Psoas muscle (tissue), 8 donors: ENCODE data around the gene ARHGAP8. TPM values are rescaled to one million over a fixed set of nuclear protein-coding genes. Genes with fewer than 3 reads are reported as not detected.

Experiments
- ATAC-seq, 4 donors: fragments of 200-7000 bp; cut with Tn5 transposase; one replicate each; pipeline ENCODE4 v1.9.1; 2020; ENCODE audit warnings: moderate library complexity in 3 of 4, mild to moderate bottlenecking in 2 of 4
- DNase-seq, 2 donors: peaks; one replicate each; pipeline ENCODE4 v3.0.0-alpha.2; 2020
- H3K27ac ChIP-seq: fragments of 200-600 bp; one replicate; pipeline ENCODE4 v1.8.0; 2022
- H3K27me3 ChIP-seq, 3 donors: fragments of 200-600 bp in 1 of 3; one replicate each; pipeline versions ENCODE4 v1.6.1 to v1.8.0; 2013 to 2022; ENCODE audit warnings: low read length in 2 of 3, mild to moderate bottlenecking in 2 of 3, moderate library complexity in 1 of 3; ENCODE audit not compliant: insufficient read depth in 3 of 3
- H3K36me3 ChIP-seq, 2 donors: fragments of 200-600 bp in 1 of 2; one replicate each; pipeline versions ENCODE4 v1.6.1 to v1.8.0; 2013 to 2022; ENCODE audit warnings: low read depth in 1 of 2, mild to moderate bottlenecking in 1 of 2, moderate library complexity in 1 of 2; ENCODE audit not compliant: insufficient read depth in 1 of 2
- H3K4me1 ChIP-seq: fragments of 200-600 bp; one replicate; pipeline ENCODE4 v1.8.0; 2022
- H3K4me3 ChIP-seq: fragments of 200-600 bp; one replicate; pipeline ENCODE4 v1.8.0; 2022; ENCODE audit warnings: mild to moderate bottlenecking
- H3K9me3 ChIP-seq: fragments of 200-600 bp; one replicate; pipeline ENCODE4 v1.8.0; 2022
- CTCF ChIP-seq: fragments of 200-600 bp; IDR thresholded peaks from one replicate; pipeline ENCODE4 v1.8.0; 2022; ENCODE audit warnings: antibody characterized with exemption
- WGBS, 3 donors: extraction: QIAGEN DNeasy Blood & Tissue Kit; methylation state at CpG; one replicate each; pipeline versions ENCODE4 v1.1.6 to v1.1.7; 2013; 5-methylcytosine and 5-hydroxymethylcytosine counted together
- intact Hi-C, 2 donors: fragments of 100-400 bp; cut with DNase I; formaldehyde crosslinking; loops; one replicate each; pipeline versions ENCODE4 v1.11.0 to v1.14.2; 2022
- polyA plus RNA-seq, 3 donors: library from polyadenylated mRNA; stranded (reverse); fragments of 200-250 nt; gene quantifications; one replicate each; pipeline ENCODE4 v1.2.3, GENCODE V29; 2013
- total RNA-seq, 4 donors: library from RNA; stranded (reverse); fragmentation: NEBNext Ultra II Directional in 2 of 4; extraction: Animal tissue kit (Norgen Biotek cat#: 25700) in 2 of 4; gene quantifications; one replicate each; pipeline versions ENCODE4 v1.2.1 to v1.2.4, GENCODE V29; 2021 to 2023
- donor health status: healthy with polysubstance abuse.
- donor health status: DM: no; HTN: no; CAD: no; lungs with moderate emphysema.
- donor health status: Bipolar disorder and iron deficiency.
- donor health status: healthy.
- donor health status: DM: yes; HTN: yes; CAD: no.
- donor health status: DM: no; HTN: no; CAD: no.
- donor health status: DM: no; HTN: no; CAD: no.
- donor health status: DM: yes; HTN: yes; CAD: no.

Gene ARHGAP8
- total and polyA plus RNA-seq, 7 donors = 0.14 TPM; not detected in 6

GRCh38 chr22:44780876-44781449, 28.6 kb downstream of the ARHGAP8 start:
- H3K4me1 ChIP-seq = no peaks in the 10 kb centered on the region
- no peak for TF ChIP-seq CTCF
- H3K36me3 ChIP-seq = no peaks in the 10 kb centered on the region
- H3K4me3 ChIP-seq = no peak overlapping the region
- H3K9me3 ChIP-seq = no peaks in the 10 kb centered on the region
- intact Hi-C loops = no loop called here
- DNase-seq (no peak), ATAC-seq (no peak)
- WGBS, 3 donors = 71 to 77% (median 71%) methylated on average over 17 of the region's 17 CpGs
- H3K27ac ChIP-seq = no peak overlapping the region
- H3K27me3 ChIP-seq = peaks cover 0 to 13% (median 0%) of the 10 kb centered on the region in 3 donors

DNA sequence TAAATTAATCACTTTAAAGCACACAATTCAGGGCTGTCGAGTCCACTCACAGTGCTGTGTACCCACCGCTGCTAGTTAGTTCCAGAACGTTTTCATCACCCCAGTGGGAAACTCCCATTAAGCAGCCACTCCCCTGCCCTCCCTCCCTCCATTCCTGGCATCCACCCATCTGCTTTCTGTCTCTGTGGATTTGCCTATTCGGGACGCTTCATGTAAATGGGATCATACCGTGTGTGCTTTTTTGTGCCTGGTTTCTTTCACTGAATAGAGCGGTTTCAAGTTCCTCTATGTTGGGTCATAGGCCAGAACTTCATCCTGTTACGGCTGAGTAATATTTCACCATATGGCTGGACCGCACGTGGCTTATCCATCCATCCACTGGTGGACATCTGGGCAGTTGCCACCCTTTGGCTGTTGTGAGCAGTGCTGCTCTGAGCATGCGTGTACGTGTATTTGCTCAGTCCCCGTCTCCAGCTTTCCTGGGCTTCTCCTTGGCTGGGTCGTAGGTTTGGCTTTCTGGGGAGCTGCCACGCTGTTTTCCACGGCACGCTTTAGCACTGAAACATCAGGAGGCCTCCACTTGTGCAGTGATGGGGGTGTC, 30.1 kb downstream of the ARHGAP8 start:
- Histone ChIP-seq H3K4me3 (no peak overlapping the region), H3K27me3 (peaks cover 0 to 8% (median 0%) of the 10 kb centered on the region in 3 donors), H3K4me1 (no peaks in the 10 kb centered on the region), H3K9me3 (no peaks in the 10 kb centered on the region), H3K36me3 (no peaks in the 10 kb centered on the region), H3K27ac (no peak overlapping the region)
- ATAC-seq = no peak
- TF ChIP-seq CTCF = no peak
- intact Hi-C loops = no loop called here
- 40 to 49% (median 43%) methylated on average over 17 of the region's 17 CpGs for WGBS, 3 donors
- no peak for DNase-seq

DNA sequence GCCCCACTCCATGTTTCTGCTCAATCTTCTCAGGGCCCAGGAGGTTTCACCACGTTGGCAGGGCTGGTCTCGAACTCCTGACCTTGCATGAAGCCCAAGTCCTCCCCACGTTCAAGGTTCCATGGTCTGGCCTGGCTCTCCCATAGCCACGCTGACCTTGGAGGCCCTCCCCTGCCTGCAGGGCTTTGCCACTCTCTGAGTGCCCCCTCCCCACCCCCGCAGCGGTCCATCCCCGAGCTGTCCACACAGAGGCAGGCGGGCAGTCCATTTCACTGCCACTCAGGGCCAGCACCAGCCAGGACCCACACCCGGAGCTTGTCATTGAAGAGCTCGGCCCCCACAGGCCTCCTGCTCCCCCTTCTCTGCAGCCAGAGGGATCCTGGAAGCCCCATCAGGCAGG, 30.7 kb downstream of the ARHGAP8 start:
- H3K36me3 ChIP-seq = no peaks in the 10 kb centered on the region
- no peak overlapping the region for H3K4me3 ChIP-seq
- no peaks in the 10 kb centered on the region for H3K4me1 ChIP-seq
- peaks cover 0 to 8% (median 0%) of the 10 kb centered on the region in 3 donors for H3K27me3 ChIP-seq
- H3K9me3 ChIP-seq = no peaks in the 10 kb centered on the region
- ATAC-seq (no peak), DNase-seq (no peak)
- intact Hi-C loops = no loop called here
- no peak for TF ChIP-seq CTCF
- H3K27ac ChIP-seq = no peak overlapping the region
- WGBS, 3 donors = 53 to 59% (median 59%) methylated on average over 10 of the region's 10 CpGs

GRCh38 chr22:44783581-44783980, 31.2 kb downstream of the ARHGAP8 start:
- H3K9me3 ChIP-seq = no peaks in the 10 kb centered on the region
- ATAC-seq (no peak), DNase-seq (no peak)
- peaks cover 0 to 8% (median 0%) of the 10 kb centered on the region in 3 donors for H3K27me3 ChIP-seq
- no peak overlapping the region for H3K4me3 ChIP-seq
- H3K27ac ChIP-seq = no peak overlapping the region
- H3K36me3 ChIP-seq = no peaks in the 10 kb centered on the region
- WGBS, 3 donors = 38 to 47% (median 43%) methylated on average over 14 of the region's 14 CpGs
- TF ChIP-seq CTCF = no peak
- no peaks in the 10 kb centered on the region for H3K4me1 ChIP-seq
- intact Hi-C loops = no loop called here

- H3K36me3 ChIP-seq = no peaks in the 10 kb centered on the region
- peaks cover 0 to 8% (median 0%) of the 10 kb centered on the region in 3 donors for H3K27me3 ChIP-seq
- H3K4me1 ChIP-seq = no peaks in the 10 kb centered on the region
- H3K27ac ChIP-seq = no peak overlapping the region
- 83 to 88% (median 87%) methylated on average over 23 of the region's 23 CpGs for WGBS, 3 donors
- intact Hi-C loops = no loop called here
- ATAC-seq (no peak), DNase-seq (no peak)
- TF ChIP-seq CTCF = no peak
- H3K9me3 ChIP-seq = no peaks in the 10 kb centered on the region
- no peak overlapping the region for H3K4me3 ChIP-seq
Observed at GRCh38 chr22:44786136-44786535, 33.8 kb downstream of the ARHGAP8 start.
